ENCODE measurements around the gene CYP4F8. TPM values are rescaled to one million over a fixed set of nuclear protein-coding genes. Genes with fewer than 3 reads are reported as not detected.
"Not testable (repeated sequence)": the region's sequence is repeated elsewhere in the genome, so short reads cannot be mapped to it uniquely, and the experiment has no call there.

Gene CYP4F8
- total RNA-seq, 3 donors from 2014 or later = 2.6 to 5.0 TPM; not detected in 1

DNA sequence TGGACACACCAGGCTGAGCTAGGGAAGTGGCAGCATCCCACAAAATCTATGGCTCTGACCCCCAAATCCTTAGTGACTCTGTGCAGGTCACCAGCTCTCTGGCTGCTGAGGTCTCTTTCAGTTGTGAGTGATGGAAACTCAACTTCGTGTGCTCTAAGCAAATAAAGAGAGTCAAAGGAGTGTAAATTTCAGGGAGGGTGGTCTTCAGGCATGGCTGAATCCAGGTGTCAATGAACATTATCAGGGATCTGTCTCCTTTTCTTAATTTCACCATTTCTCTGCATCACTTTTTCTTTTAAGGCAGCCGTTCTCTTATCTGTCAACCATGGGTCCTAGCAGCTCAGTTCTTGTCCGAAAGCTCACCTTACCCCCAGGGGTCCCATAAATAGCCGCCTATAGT, 64.1 kb downstream of the CYP4F8 start:
- Histone ChIP-seq H3K4me3 (no peak overlapping the region), H3K4me1 (no peaks in the 10 kb centered on the region), H3K27me3 (no peaks in the 10 kb centered on the region), H3K9me3 (no peaks in the 10 kb centered on the region), H3K36me3 (no peaks in the 10 kb centered on the region), H3K27ac (no peak overlapping the region)
- TF ChIP-seq POLR2AphosphoS5 (IDR thresholded peaks at IDR 0.05) (no peak), POLR2A (IDR thresholded peaks at IDR 0.05) (no peak)
- TF ChIP-seq, protein P1, sequence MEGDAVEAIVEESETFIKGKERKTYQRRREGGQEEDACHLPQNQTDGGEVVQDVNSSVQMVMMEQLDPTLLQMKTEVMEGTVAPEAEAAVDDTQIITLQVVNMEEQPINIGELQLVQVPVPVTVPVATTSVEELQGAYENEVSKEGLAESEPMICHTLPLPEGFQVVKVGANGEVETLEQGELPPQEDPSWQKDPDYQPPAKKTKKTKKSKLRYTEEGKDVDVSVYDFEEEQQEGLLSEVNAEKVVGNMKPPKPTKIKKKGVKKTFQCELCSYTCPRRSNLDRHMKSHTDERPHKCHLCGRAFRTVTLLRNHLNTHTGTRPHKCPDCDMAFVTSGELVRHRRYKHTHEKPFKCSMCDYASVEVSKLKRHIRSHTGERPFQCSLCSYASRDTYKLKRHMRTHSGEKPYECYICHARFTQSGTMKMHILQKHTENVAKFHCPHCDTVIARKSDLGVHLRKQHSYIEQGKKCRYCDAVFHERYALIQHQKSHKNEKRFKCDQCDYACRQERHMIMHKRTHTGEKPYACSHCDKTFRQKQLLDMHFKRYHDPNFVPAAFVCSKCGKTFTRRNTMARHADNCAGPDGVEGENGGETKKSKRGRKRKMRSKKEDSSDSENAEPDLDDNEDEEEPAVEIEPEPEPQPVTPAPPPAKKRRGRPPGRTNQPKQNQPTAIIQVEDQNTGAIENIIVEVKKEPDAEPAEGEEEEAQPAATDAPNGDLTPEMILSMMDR (IDR thresholded peaks at IDR 0.05) = no peak
- intact Hi-C loops (cut with DNase I; ENCODE audit: low total_unique reads) = no loop called here
- DNase-seq (ENCODE audit: low spot score in 2 of 2) = no peak

DNA sequence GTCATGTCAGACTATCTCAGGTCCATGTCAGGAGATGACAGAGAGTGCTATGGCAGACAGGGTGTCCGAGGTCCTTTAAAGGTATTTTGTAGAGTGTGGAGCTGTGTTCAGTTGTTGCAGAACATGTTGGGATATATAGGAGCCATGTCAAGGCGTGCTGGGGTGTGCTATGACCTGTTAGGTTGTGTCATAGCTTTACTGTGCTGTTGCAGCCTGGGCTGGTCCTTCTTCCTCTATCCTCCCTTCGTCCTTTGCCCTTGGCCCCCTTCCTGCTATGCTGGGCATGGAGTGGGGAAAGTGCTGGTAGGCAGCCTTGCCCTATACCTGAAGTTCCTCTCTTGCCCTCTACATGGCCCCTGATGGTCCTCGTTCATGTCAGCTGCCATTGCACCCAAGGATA, 64.8 kb downstream of the CYP4F8 start:
- H3K36me3 ChIP-seq; H3K9me3 ChIP-seq; H3K27me3 ChIP-seq; H3K4me3 ChIP-seq; H3K27ac ChIP-seq; H3K4me1 ChIP-seq; DNase-seq (ENCODE audit: low spot score in 2 of 2): not testable (repeated sequence)
- intact Hi-C loops (cut with DNase I; ENCODE audit: low total_unique reads) = loop anchor here (2.0 kb wide), 1 partner anchor 65 kb away; the partner anchor contains the start of gene CYP4F8

Other genes starting within 250 kb of the CYP4F8 start
- gene AKAP8, start 235.4 kb upstream of the CYP4F8 start, total RNA-seq = 10 to 100 TPM; 23.2 to 40.7 (median 33.4) TPM
- 100 to 1,000 TPM in 2 of 3 donors, 10 to 100 TPM in 1; 77.6 to 141 (median 122) TPM for gene AKAP8L, start 196.2 kb upstream of the CYP4F8 start, total RNA-seq
- gene WIZ, start 165.3 kb upstream of the CYP4F8 start, total RNA-seq = 10 to 100 TPM; 17.6 to 51.1 (median 34.9) TPM
- 1 to 10 TPM; 1.8 to 5.9 (median 3.4) TPM for gene RASAL3, start 150.7 kb upstream of the CYP4F8 start, total RNA-seq
- 1 to 10 TPM in 2 of 3 donors, not detected in 1; 5.6 to 6.2 TPM for gene PGLYRP2, start 135.7 kb upstream of the CYP4F8 start, total RNA-seq
- 10 to 100 TPM in 1 of 3 donors, 1 to 10 TPM in 2; 8.8 to 26.9 (median 9.4) TPM for gene CYP4F22, start 106.7 kb upstream of the CYP4F8 start, total RNA-seq
- under 1 TPM in 2 of 3 donors, not detected in 1; 0.16 to 0.44 TPM for gene CYP4F3, start 25.7 kb downstream of the CYP4F8 start, total RNA-seq
- 1 to 10 TPM; 3.5 to 8.8 (median 5.6) TPM for gene CYP4F12, start 57.9 kb downstream of the CYP4F8 start, total RNA-seq
- gene OR10H2, start 112.8 kb downstream of the CYP4F8 start, total RNA-seq = not detected
- not detected for gene OR10H3, start 122.8 kb downstream of the CYP4F8 start, total RNA-seq
- gene OR10H5, start 172.4 kb downstream of the CYP4F8 start, total RNA-seq = not detected
- gene OR10H1, start 200.4 kb downstream of the CYP4F8 start, total RNA-seq = not detected

Measured in breast epithelium (tissue), 4 donors.